GM21515 (cell line): ENCODE data around the gene DPH1.
A peak's percentile ranks its signal among the peaks of the same experiment; 100 is the strongest.

Experiments
- ATAC-seq: cut with Tn5 transposase; IDR thresholded peaks from one replicate; pipeline ENCODE4 v1.9.1; 2021; ENCODE audit not compliant: unreplicated experiment

The DPH1 gene

DNA sequence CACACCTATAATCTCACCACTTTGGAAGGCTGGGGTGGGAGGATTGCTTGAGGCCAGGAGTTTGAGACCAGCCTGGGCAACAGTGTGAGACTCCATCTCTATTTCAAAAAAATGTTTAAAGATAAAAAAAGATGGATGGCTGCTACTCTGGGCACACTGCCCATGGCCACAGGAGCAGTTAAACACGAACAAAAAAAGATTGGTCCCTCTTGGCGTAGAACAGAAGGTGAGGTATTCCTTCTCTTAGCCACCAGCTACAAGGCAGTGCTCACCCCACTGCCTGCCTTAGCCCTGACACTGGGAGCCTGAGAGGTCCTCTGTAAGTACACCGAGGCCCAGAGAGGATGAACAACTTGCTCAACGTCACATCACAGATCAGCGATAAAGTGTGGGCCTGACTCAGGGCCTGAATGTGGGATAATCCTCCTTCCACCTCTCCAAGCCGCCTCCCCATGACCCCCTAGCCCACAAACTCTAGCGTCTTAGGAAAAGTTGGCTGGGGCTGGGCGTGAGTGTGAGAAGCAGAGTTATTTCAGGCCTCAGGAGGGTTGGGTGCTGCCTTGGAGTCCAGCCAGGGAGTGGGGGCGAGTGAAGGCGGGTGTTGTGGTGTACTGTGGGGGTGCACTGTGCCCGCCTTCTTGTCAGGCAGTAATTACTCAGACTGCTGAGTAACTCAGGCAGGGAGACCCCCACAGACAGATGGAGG, 2.3 kb upstream of the DPH1 start:
- ATAC-seq: no peak

DNA sequence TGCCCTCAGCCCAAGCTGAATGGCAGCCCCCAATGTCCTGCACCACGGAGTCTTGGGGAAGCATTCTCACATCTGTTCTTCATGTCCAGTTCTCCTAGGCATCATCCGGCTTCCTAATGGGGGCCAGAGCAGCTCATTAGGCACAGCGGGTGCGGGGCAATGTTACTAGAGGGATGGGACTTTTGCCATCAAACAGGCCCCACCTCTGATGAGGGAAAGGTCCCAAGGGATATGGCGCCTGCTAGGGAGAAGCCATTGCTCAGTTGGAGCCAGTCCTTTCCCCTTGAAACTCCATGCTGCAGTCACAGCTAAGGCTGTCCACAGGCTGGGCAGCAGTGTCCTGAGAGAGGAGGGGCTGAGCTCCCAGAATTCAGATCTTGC, 1.7 kb upstream of the DPH1 start:
- no peak for ATAC-seq

DNA sequence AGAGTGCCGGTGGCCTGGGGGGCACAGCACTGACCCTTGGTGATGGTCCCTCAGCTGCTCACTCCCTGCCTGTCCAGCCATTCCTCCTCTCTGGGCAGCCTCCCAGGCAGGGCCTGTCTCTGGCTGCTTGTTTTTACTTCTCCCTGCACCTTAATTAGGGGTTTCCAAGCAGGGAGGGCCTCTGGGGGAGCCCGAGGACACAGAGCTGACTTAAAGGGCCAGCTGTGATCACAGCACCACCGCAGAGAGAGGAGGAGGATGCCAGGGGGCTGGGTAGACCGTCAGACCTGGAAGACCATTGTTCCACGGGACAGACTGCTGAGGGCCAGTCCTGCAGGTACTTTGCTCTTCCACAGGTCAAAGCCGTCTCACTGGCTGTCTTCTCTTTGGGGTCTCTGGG, 1.2 kb upstream of the DPH1 start:
- ATAC-seq: no peak

DNA sequence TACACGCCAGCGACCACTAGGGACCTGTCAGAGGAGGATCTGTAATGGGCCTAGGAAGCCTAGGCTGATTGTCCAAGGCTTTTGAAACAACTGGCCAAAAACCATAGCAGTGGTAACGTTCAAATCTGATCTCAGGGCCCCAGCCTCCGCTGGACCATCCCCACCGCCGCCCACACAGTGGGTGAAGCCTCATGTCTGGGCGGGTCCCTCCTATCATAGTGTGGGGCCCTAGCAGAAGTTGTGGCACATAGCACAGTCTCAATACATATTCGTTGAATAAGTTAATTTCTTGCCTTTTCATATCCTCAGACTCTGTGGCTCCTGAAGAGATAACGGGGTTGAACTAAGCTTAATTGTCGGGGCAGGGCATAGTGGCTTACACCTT, 818 bp downstream of the DPH1 start:
- ATAC-seq: no peak

DNA sequence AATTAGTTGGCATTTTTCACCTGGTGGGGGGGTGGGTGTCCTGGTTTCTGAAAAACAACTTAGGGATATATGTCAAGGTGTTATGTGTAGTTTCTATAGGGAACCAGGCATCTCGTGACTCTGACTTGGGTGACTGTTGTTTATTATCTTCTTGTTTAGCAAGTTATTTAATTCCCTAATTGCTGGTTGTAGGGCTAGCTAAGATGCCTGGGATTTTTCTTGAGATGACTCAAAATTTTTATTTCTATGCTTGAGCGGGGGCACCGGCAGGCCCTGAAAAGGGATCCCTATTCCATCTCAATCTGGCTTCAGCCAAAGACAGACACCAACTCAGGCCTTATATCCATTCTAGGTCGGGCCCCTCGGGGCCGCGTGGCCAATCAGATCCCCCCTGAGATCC, 3.2 kb downstream of the DPH1 start:
- ATAC-seq: no peak

DNA sequence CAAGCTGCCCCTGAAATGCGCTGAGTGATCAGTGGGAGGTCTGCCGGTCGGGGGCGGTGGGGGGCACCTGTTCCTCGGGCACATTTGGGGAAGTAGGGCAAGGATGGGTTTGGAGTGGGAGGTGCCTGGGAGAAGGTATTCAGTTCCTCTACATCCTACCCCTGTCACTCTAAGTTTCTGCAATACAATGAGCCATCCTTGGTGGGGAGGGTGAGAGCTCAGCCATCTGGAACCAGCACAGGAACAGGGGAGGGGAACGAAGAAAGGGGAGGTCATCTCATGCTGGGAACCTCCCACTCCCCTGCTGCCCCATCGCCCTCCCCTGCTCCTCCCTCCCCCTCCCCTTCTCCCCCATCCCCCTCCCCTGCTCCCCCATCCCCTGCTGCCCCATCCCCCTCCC, 4.2 kb downstream of the DPH1 start:
- ATAC-seq: no peak

DNA sequence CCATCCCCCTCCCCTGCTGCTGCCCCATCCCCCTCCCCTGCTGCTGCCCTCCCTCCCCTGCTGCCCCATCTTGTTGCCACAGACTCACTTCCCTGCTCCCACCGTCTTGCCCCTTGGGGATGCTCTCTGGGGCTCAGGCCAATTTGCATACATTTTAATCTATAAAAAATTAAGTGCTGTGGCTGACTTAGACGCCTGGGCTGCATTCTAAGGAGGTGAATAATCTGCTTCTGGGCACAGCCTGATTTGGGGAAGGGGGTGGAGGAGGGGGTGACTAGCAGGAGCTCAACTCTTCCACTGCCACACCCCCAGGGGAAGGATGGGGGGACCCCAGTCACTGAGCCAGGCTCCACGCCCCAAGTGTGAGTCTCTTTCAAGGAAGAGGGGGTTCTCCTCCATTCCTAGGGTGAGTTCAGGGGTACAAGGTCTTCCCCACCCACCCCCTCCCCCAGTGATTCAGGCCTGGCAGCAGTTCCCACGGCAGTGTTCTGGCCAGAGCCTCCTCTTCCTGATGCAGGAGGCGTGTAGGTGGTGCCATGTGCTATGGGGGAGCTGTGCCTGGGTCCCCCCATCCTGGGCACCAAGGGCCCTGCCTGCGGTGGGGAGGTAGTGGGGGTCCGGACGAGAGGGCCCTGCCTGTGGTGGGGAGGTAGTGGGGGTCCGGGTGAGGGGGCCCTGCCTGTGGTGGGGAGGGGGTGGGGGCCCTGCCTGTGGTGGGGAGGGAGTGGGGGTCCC, 5.0 kb downstream of the DPH1 start:
- no peak for ATAC-seq

DNA sequence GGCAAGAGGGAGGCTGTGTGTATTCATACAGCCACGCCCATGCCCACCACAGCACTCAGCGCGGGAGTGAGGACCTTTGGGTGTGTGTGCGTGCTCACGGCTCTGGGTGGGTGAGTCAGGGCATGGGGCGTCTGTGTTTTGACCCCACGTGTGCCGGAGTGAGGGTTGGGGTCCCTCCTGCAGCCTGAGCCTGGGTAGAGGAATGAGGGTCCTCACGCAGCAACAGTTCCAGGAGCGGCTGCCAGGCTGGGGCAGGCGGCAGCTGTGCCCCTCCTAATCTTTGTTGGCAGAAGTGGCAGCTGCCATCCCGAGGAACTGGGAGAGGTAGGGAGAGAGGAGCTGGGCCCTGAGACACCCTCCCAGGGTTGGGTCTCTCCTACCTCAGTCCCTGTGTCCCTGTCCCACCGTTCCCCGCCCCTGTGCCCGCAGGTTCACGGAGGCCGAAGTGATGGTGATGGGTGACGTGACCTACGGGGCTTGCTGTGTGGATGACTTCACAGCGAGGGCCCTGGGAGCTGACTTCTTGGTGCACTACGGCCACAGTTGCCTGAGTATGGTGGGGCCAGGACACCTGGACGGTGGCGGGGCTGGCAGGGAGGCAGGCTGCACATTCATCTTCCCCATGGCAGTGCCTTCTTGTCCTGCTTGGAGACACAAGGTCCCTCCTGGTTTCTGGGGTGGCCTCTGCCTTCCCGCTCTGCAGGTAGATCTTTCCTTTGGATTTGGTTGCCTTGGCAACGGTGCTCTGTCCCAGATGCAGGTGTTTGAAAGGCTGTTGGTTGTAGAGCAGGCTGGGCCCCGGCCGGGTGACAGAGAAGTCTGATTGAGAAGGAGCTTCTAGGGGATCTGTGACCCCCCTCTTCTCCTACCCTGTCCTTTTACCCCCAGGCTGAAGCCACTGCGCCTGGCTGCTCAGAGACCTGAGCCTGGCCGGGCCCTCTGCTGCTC, 5.9 kb downstream of the DPH1 start:
- no peak for ATAC-seq

DNA sequence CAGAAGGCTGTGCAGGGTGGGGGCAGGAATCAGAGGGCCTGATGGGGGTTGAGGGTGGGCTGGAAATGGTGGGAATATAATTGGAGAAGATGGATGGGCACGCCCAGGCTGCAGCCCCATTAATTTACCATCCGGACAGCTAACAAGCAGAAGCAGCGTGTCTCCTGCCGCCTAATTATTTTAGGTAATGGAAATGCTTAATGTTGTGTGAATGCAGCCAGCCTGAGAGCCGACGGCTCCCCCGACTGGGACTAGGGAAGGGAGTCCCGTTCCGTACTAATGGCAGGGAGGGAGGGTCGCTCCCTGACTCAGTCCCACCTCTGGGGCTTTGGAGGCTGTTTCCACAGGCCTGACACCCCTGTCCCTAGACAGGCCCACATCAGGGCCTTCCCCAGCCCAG, 7.2 kb downstream of the DPH1 start:
- ATAC-seq: no peak

DNA sequence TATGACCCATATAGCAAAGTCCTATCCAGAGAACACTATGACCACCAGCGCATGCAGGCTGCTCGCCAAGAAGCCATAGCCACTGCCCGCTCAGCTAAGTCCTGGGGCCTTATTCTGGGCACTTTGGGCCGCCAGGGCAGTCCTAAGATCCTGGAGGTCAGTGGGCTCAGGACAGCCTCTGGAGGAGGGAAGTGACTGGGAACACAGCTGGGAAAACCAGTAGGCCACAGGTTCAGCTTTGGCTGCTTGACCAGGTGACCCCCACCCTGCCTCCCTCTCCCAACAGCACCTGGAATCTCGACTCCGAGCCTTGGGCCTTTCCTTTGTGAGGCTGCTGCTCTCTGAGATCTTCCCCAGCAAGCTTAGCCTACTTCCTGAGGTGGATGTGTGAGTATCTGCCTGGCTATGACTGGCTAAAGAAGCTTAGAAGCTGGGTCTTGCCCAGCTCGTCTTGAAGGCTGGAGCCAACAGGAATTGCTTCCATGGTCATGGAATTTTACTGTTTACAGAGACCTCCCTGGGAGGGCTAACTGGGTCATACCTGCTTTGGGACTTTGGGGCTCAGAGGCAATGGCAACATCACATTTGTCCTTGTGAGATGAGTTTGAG, 10.4 kb downstream of the DPH1 start:
- ATAC-seq: no peak

DNA sequence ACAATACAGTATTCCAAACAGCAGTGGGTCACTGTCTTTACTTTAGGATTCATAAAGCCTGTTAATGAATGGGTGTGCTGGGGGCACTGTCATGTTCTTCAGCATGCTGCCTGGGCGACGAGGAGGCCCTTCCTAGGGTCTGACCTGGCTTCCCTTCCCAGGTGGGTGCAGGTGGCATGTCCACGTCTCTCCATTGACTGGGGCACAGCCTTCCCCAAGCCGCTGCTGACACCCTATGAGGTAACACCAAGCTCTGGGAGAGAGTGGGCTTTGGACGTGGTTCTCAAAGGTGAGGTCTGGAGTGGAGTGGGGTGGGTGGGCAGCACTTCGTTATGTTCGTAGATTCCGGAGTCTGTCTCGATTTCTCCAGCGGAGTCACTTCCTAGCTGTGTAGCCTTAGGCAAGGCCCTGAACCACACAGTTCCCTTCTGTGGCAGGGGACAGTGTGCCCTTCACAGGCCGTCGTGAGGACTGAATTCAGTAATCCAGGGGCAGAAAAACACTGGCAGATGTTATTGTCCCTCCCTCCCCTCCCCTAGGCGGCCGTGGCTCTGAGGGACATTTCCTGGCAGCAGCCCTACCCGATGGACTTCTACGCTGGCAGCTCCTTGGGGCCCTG, 11.1 kb downstream of the DPH1 start:
- no peak for ATAC-seq

DNA sequence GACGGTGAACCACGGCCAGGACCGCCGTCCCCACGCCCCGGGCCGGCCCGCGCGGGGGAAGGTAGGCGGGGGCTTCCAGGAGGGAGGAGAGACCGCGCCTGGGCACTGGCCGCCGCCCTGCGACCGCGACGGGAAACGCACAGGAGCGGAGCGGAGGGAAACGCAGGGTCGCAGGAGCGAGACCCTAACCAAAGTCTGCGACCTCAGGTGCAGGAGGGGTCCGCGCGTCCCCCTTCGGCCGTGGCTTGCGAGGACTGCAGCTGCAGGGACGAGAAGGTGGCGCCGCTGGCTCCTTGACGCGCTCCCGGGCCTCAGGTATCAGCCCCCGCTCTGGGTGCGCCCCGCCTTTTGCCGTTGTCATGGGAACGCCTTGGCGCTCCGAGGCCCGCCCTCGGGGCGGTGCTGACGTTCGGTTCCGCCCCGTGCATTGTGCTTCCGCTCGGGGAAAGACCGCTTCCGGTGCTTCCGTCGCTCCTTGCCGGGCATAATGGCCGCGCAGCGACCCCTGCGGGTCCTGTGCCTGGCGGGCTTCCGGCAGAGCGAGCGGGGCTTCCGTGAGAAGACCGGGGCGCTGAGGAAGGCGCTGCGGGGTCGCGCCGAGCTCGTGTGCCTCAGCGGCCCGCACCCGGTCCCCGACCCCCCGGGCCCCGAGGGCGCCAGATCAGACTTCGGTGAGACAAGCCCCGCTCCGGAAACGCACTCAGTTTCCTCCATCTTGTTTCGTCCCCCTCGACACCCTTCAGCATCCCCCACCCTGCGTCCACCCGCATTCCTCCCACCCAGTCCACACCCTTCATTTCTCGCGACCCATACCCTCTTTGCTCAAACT, 11.8 kb downstream of the DPH1 start, which contains the start of gene OVCA2:
OVCA2 (plus strand) TSS at position 462 of the 829 bp plus-strand sequence; CDS start at position 488, 26 bp downstream.
- ATAC-seq: peak; percentile 76

DNA sequence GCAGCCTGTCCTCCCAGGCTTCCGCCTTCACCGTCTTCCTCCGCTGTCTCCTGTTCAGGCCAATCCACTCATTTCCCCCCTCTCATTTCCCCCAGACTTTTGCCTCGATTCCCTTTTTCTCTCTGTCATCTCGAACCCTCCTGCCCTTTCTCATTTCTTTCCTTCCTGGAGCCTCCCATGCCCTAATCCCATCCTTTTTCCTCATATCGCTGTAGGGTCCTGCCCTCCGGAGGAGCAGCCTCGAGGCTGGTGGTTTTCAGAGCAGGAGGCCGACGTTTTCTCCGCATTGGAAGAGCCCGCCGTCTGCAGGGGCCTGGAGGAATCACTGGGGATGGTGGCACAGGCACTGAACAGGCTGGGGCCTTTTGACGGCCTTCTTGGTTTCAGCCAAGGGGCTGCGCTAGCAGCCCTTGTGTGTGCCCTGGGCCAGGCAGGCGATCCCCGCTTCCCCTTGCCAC, 12.5 kb downstream of the DPH1 start:
- no peak for ATAC-seq

DNA sequence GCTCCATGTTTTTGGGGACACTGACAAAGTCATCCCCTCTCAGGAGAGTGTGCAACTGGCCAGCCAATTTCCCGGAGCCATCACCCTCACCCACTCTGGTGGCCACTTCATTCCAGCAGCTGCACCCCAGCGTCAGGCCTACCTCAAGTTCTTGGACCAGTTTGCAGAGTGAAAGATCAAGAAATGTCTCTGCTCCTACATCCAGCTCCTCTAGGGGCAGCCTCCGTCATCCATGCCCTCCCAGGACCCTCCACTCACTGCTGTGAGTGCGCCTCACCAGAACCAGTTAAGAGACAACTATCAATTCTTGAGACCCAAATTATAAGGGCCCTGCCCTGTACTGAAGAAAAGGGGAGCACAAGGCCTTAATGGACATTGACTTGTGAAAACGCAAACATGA, 13.0 kb downstream of the DPH1 start:
- ATAC-seq: no peak

DNA sequence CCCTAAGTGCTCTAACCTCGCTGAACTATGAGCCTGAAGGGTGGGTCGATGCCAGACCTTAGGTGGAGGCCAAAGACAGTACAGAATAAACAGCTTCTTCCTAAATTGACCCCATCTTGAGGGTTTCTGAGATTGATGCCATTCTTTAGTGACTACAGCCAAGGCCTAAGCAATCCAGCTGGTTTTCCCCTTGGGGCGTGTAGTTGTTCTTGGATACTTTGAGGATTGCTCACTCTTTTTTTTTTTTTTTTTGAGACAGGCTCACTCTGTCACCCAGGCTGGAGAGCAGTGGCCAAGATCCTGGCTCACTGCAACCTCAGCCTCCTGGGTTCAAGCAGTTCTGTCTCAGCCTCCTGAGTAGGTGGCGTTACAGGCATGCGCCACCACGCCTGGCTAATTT, 13.8 kb downstream of the DPH1 start:
- no peak for ATAC-seq

DNA sequence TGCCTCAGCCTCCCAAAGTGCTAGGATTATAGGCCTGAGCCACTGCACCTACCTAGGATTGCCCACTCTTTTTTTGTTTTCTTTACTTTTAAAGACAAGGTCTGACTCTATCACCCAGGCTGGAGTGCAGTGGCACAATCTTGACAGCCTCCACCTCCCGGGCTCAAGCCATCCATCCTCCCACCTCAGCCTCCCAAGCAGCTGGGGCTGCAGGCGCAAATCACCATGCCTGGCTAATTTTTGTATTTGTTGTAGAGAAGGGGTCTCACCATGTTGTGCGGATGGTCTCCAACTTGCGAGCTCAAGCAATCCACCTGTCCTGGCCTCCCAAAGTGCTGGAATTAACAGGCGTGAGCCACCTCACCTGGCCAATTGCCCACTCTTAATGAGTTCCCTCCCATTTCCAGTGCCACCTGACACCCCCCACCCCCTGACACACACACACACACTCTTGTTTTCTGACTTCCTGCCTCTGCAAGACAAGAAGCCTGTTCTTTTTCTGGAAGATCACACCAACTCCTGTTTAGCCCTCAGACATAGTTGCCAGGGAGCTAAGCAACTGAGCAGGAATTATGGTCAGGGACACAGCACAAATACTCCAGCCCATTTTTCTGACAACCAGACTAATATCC, 14.4 kb downstream of the DPH1 start:
- no peak for ATAC-seq

DNA sequence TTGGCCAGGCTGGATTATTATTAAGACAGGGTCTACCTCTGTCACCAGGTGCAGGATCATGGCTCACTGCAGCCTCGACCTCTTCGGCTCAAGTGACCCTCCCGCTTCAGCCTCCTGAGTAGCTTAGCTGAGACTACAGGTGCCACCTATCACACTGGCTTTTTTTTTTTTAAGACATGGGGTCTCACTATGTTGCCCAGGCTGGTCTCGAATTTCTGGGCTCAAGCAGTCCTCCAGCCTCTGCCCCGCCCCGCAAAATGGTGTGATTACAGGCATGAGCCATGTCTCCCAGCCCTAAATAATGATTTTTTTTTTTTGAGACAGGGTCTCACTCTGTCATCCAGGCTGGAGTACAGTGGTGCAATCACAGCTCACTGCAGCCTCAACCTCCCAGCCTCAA, 17.6 kb downstream of the DPH1 start:
- no peak for ATAC-seq

DNA sequence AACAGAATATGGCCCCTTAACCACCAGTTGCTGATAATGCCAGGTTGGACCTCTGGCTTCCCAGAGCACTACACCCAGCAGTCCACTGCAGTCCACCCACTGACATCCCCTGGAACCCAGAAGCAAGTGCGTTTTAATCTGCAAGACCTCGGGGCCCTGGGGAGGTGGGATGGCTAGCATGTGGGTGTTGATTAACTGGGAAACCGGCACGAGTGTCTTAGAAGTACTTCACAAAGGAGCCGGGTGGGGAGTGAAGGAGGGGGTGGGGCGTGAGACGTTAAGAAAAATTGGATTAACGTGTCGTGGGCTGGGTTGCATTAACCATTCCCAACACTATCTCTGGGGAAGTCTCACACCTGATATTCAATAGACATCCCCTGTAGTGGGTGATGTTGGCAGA, 18.9 kb downstream of the DPH1 start:
- no peak for ATAC-seq
